Cardiac muscle cell (in vitro differentiated cells and primary cell): ENCODE results near the gene GRM1. TPM values are rescaled to one million over a fixed set of nuclear protein-coding genes. Genes with fewer than 3 reads are reported as not detected.

ENCODE experiments used
- DNase-seq, 2 donors: peaks; one replicate each; pipeline versions ENCODE4 v3.0.0 to v3.0.0-alpha.2; 2010 to 2017; ENCODE audit warnings: low read depth in 1 of 2, low spot score in 1 of 2
- H3K27ac ChIP-seq: fragments of 200-600 bp; sonication (generic); 2 replicates; pipeline ENCODE4 v1.5.1; 2016
- H3K27me3 ChIP-seq: fragments of 200-600 bp; sonication (generic); 2 replicates; pipeline ENCODE4 v1.6.0; 2016; ENCODE audit warnings: control low read depth
- H3K36me3 ChIP-seq: fragments of 200-600 bp; sonication (generic); 2 replicates; pipeline ENCODE4 v1.5.1; 2016; ENCODE audit warnings: control low read depth
- H3K4me1 ChIP-seq: fragments of 200-600 bp; sonication (generic); 2 replicates; pipeline ENCODE4 v1.8.1; 2017; ENCODE audit warnings: low read depth, mild to moderate bottlenecking, mixed run types
- H3K4me3 ChIP-seq: fragments of 200-600 bp; sonication (generic); 2 replicates; pipeline ENCODE4 v1.5.1; 2016; ENCODE audit warnings: mild to moderate bottlenecking
- H3K9me3 ChIP-seq: fragments of 200-600 bp; sonication (generic); 2 replicates; pipeline ENCODE4 v1.5.1; 2017; ENCODE audit warnings: low read depth, mild to moderate bottlenecking, control low read depth
- polyA plus RNA-seq: library from polyadenylated mRNA; unstranded; fragments of >200 nt; fragmentation: Nextera tagmentation; extraction: Ambion mirVana; gene quantifications from 2 replicates; pipeline ENCODE4 v1.2.1, GENCODE V29; 2016
- total RNA-seq: library from RNA; depleted of rRNA; stranded (reverse); fragments of >200 nt; gene quantifications from 2 replicates; pipeline ENCODE4 v1.2.3, GENCODE V29; 2016
- TF ChIP-seq, protein P1 (sequence below): IDR thresholded peaks from 2 replicates; pipeline ENCODE4 v1.5.1; 2012; ENCODE audit warnings: low read depth, mild to moderate bottlenecking, low read length

GRM1 gene
- total and polyA plus RNA-seq, 2 experiments from 2014 or later, result 0.54 TPM; not detected in 1

DNA sequence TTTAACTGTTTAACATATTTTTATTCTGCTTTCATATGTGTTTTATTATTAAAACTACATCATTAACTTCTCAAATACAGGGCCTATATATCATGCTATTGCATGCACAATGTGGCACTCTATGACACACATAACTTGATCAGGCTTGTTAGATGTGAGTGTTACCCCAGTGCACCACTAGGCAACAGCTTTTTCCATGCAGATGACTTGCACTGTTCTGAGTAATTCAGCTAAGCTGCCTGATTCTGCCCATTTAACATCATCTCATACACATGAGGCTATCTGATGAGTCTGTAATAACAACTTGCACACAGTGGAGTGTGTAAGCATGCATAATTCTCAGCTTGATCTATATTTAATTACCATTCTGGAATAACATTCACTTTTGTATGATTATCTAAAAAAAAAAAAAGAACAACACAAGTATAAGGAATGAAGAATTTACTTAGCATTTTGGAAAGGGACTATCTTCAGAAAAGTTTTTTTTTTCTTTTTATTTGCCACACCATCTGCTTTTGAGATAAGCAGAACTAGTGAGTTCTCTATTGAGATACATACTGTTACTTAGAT lies 83.1 kb downstream of the GRM1 start:
- Histone ChIP-seq H3K27me3 (no peaks in the 10 kb centered on the region), H3K36me3 (no peaks in the 10 kb centered on the region), H3K4me1 (no peaks in the 10 kb centered on the region), H3K4me3 (no peak overlapping the region), H3K9me3 (no peaks in the 10 kb centered on the region), H3K27ac (no peak overlapping the region)
- DNase-seq, result no peak
- TF ChIP-seq, protein P1, sequence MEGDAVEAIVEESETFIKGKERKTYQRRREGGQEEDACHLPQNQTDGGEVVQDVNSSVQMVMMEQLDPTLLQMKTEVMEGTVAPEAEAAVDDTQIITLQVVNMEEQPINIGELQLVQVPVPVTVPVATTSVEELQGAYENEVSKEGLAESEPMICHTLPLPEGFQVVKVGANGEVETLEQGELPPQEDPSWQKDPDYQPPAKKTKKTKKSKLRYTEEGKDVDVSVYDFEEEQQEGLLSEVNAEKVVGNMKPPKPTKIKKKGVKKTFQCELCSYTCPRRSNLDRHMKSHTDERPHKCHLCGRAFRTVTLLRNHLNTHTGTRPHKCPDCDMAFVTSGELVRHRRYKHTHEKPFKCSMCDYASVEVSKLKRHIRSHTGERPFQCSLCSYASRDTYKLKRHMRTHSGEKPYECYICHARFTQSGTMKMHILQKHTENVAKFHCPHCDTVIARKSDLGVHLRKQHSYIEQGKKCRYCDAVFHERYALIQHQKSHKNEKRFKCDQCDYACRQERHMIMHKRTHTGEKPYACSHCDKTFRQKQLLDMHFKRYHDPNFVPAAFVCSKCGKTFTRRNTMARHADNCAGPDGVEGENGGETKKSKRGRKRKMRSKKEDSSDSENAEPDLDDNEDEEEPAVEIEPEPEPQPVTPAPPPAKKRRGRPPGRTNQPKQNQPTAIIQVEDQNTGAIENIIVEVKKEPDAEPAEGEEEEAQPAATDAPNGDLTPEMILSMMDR, result no peak

DNA sequence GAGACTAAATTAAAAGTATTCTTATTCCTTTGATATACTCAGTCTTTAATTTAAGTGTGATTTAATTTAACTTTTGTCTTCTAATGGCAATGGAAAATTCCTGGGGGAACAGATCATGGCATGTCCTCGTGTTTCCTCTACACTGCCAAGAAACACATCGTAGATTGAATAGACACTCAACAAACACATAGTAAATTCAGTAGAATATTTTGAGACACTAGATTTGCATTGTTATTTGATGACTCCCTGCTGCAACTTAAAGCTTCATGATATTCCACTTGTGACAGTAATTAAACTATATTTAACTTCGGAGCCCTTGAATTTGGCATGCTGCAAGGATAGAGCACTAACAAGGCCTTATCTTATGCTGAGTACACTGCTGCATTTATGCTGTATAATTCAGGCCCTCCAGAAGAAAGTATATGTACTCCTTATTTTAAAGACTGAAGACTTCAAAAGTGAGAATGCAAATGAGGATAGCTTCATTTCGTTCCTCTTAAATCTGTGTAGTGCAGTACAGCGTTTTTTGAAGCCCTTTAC lies 84.3 kb downstream of the GRM1 start:
- TF ChIP-seq, protein P1, result no peak
- H3K36me3 ChIP-seq, result no peaks in the 10 kb centered on the region
- DNase-seq, result no peak

DNA sequence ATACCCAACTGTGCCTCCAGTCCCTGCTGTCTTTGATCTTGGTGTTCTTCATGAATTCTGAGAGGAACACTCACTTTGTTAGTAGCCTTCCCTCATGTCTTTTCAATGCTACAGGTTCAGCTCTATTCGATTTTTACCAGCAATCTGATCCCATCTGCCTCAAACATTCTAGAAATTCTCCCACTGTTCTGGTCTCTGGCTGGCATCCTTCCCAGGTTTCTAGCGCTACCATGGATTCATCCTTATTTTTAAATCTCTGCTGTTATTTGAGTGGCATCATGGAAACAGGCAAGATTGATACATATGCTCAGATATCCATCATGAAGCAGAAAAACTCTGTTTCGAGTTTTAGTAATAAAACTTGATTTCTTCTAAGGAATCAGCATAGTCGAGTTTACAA lies 94.8 kb downstream of the GRM1 start:
- no peak overlapping the region for H3K4me3 ChIP-seq
- H3K4me1 ChIP-seq, result no peaks in the 10 kb centered on the region
- H3K27me3 ChIP-seq, result no peaks in the 10 kb centered on the region
- TF ChIP-seq, protein P1, result no peak
- no peak for DNase-seq
- H3K36me3 ChIP-seq, result no peaks in the 10 kb centered on the region
- H3K27ac ChIP-seq, result no peak overlapping the region
- no peaks in the 10 kb centered on the region for H3K9me3 ChIP-seq

More for the DNA sequence above, 84.3 kb downstream of the GRM1 start:
- H3K4me3 ChIP-seq, result no peak overlapping the region
- no peak overlapping the region for H3K27ac ChIP-seq
- no peaks in the 10 kb centered on the region for H3K9me3 ChIP-seq
- no peaks in the 10 kb centered on the region for H3K27me3 ChIP-seq
- H3K4me1 ChIP-seq, result no peaks in the 10 kb centered on the region

DNA sequence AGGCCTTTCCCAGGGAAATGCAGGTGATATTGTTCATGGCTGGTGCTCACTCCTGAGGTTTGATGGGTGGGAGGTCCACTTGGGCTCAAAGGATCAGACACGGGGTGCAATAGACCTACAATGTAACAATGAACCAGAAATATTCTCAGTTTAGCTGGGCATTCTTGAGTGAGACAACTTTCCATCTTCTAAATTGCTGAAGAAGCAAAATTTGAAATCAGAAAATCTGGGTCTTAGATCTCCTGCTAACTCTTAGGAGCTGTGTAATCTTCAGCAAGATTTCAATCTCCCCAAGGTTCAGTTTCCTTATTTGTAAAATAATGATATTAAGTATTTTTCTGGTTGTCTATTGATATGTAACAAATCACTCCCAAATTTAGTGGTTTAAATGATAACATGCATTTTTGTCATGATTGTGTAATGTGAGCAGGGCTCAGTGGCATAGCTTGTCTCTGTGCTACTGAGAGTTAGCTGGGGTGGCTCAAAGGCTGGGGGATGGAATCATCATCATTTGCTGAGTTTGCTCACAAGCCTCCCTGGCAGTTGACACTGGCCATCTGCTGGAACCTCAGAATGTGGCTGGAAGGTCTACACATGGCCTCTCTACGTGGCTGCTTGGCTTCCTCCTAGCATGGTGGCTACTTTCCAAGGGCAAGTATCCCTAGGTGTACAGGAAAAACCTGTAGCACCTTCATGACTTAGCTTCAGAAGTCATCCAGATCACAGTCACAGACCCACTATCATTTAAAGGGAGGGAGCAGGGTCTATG lies 98.8 kb downstream of the GRM1 start:
- Histone ChIP-seq H3K4me3 (no peak overlapping the region), H3K36me3 (no peaks in the 10 kb centered on the region), H3K4me1 (no peaks in the 10 kb centered on the region), H3K9me3 (no peaks in the 10 kb centered on the region), H3K27ac (no peak overlapping the region), H3K27me3 (no peaks in the 10 kb centered on the region)
- TF ChIP-seq, protein P1, result no peak
- DNase-seq, result no peak

DNA sequence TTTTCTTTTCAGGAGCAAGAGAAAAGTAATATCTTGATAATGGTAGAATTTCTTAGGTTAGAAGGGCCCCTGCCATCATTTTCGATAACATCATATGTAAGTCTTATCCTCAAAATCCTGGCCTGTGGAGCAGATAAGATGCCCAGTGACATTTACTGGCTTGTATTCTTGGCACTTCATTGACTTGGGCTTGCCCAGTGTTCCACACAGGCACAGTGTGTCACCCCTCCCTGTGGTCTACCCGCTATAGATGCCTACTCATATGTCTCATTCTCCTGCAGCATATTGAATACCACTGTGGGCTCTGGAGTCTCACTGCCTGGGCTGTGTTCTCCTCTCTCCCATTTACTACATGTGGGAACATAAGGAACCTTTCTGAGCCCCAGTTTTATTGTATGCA lies 105.0 kb downstream of the GRM1 start:
- no peak overlapping the region for H3K27ac ChIP-seq
- no peak overlapping the region for H3K4me3 ChIP-seq
- no peaks in the 10 kb centered on the region for H3K4me1 ChIP-seq
- H3K36me3 ChIP-seq, result no peaks in the 10 kb centered on the region
- no peaks in the 10 kb centered on the region for H3K9me3 ChIP-seq
- DNase-seq, result no peak
- TF ChIP-seq, protein P1, result no peak
- no peaks in the 10 kb centered on the region for H3K27me3 ChIP-seq
